ENCODE measurements around the gene AARSD1.

DNA sequence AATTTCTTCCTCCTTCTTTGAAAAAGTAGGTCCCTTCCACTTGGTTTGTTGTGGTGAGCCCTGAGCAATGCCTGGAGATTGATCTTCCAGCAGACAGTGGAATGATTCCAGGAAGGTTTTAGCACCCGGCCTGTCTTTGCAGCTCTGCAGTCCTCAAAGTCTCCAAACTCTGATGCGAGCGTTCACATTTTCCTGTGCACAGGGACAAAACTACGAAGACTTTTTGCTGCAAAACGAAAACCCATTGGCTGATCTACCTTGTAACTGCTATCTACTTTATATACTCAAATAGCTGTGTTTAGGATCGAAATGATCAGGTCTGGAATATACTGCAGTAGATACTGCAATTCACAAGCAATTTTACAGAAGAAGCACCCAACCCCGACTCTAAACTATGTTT, 42.0 kb downstream of the AARSD1 start:
- TF ChIP-seq POLR2AphosphoS5 (IDR thresholded peaks at IDR 0.05) (no peak), EP300 (IDR thresholded peaks at IDR 0.05) (no peak), POLR2A (IDR thresholded peaks at IDR 0.05) (no peak)
